NCI-H345 treated with DMSO at 0.1 percent for 48 hours (cell line): ENCODE data around the gene C19orf47.

Source experiments
- DNase-seq: peaks from one replicate; lab custom pipeline; 2025; ENCODE audit not compliant: unreplicated experiment; lab: John Stamatoyannopoulos, UW

The C19orf47 gene

DNA sequence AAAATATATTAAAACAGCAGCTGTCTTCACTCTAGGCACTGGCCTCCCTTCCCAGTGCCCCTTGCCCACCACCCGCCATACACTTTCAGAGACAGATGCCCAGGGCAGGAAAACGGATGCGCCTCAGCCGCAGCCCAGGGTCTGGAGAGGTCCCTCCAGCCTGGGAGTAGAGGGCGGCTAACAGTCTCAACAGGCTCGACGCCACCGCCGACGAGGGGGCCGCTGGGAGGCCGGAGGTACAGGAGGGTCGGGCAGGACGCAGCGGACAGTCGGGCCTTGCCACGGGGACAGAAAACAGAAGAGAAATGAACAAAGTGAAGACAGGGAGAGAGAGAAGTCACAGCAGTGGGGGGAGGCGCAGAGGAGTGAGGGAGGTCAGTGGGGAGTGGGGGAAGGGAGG is 27.1 kb downstream of the C19orf47 start:
- DNase-seq, result no peak

DNA sequence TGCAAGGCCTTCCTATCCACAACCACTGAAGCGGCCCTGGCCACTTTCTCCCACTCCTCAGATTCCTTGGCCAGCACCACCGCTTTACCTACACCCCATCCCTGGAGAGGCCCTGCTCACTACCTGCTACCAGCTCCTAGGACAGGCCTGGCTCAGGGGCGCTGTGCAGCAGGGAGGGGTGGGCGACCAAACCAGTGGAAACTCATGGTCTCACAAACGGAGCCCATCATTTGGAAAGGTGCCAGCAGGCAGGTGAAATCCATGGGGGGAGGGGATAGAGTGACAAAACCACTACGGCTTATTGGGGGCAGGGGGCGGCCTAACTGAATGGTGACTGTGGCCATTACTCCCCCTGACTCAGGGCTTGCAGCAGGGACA is 27.6 kb downstream of the C19orf47 start:
- no peak for DNase-seq

- no peak for DNase-seq
These were observed 30.9 kb downstream of the C19orf47 start for GRCh38 chr19:40317338-40317737.

- no peak for DNase-seq
These were observed 32.3 kb downstream of the C19orf47 start for GRCh38 chr19:40315812-40316470.

DNA sequence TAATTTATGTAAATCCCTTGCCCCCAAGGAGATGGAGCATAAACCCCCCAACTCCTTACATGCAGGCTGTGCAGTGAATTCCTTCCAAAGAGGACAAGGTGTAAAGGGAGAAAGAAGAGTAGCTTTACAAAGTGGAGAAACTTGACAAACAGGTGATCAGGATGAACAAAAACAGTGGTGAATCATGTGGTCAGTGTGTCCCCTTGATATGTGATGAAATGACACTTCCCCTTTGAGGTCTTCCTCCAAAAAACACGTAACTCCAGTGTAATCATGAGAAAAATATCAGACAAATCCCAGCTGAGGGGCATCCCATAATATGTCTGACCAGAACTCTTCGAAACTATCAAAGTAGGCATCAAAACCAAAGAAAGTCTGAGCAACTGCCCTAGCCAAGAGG is 33.5 kb downstream of the C19orf47 start:
- DNase-seq, result no peak

DNA sequence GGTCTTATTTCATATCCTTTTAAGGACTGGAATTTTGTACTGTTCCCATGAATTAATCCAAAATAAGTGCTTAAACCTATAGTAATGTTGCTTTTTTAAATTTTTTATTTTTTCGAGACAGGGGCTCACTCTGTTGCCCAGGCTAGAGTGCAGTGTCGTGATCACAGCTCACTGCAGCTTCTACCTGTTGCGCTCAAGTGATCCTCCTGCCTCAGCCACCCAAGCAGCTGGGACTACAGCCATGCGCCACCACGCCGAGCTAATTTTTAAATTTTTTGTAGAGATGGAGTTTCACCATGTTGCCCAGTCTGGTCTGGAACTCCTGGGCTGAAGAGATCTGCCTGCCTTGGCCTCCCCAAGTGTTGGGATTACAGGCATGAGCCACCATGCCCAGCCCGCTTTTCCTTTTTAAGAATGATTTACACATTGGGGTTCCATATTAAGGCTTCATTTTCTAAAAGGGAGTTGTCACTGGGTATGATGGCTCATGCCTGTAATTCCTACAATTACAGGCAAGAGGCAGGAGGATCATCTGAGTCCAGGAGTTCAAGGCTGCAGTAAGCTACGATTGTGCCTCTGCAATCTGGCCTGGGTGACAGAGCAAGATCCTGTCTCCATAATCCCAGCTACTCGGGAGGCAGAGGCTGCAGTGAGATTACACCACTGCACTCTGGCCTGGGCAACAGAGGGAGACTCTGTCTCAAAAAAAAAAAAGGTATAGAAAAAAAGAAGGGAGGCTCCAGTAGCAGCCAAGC is 34.8 kb downstream of the C19orf47 start:
- no peak for DNase-seq

DNA sequence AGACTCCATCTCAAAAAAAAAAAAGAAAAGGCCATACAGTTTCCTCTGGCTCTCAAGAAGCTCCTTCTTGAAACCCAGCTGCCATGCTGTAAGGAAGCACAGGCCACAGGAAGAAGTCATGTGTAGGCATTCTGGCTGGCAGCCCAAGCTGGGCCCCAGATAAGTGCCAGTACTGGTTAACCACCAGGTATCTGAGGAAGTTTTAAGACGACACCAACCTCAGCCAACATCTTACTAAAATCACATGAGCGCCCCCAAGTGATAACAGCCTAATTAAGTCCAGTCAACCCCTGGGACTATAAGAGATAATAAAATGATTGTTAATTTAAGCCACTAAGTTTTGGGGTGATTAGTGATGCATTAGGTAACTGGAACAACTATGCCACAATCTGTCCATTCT is 35.7 kb downstream of the C19orf47 start:
- no peak for DNase-seq

DNA sequence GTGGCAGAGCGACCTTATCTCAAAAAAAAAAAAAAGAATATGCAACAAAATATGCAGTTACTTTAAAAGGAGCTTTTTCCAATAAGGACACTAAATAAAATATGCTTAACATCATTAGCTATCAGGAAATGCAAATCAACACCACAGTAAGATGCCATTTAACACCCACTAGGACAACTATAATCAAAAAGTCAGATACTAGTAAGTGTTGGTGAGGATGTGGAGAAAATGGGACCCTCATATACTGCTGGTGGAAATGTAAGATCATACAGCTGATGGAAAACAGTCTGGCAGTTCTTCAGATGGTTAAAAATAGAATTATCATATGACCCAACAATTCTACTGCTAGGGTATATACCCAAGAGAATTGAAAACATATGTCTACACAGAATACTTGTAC is 38.5 kb downstream of the C19orf47 start:
- DNase-seq, result no peak

GRCh38 chr19:40305403-40305802 is 42.8 kb downstream of the C19orf47 start:
- DNase-seq, result peak; percentile 78

DNA sequence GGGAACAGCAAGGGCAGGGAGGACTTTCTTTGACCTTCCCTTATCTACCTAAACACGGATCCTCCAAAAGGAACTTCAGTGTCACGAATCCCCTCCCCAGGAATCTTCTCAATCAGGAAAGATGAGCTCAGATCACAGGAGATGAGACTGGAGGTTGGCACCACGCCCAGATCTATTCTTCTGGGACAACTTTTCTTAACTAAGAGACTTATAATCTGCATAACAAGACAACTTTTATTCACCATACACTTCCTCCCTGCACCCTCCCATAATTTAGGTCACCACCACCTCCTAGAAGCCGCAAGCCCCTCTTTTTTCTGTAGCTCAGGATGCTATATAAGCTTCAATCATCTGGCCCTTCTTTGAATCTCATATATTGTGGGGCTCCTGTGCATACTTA is 43.9 kb downstream of the C19orf47 start:
- DNase-seq, result no peak

GRCh38 chr19:40303765-40304164 is 44.4 kb downstream of the C19orf47 start:
- no peak for DNase-seq

GRCh38 chr19:40302224-40303011 is 45.8 kb downstream of the C19orf47 start:
- DNase-seq, result no peak

DNA sequence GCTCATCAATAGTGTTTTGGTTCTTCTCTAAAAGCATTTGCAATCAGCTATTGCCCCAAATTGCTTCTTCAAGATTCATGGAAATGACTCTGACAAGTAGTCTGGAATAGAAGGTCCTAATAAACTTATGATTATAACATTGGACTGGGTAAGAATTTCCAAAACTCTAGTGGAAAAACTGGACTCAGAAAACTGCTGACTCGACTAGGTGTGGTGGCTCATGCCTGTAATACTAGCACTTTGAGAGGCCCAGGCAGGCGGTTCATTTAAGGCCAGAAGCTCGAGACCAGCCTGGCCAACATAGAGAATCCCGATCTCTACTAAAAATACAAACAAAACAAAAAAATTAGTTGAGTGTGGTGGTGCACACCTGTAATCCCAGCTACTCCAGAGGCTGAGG is 47.5 kb downstream of the C19orf47 start:
- no peak for DNase-seq

- no peak for DNase-seq
These were observed 50.2 kb downstream of the C19orf47 start for GRCh38 chr19:40298026-40298425.

GRCh38 chr19:40294560-40294959 is 53.6 kb downstream of the C19orf47 start:
- no peak for DNase-seq

- DNase-seq, result no peak
These were observed 61.2 kb downstream of the C19orf47 start for GRCh38 chr19:40286971-40287421.

GRCh38 chr19:40286235-40286970 is 61.8 kb downstream of the C19orf47 start:
- no peak for DNase-seq

DNA sequence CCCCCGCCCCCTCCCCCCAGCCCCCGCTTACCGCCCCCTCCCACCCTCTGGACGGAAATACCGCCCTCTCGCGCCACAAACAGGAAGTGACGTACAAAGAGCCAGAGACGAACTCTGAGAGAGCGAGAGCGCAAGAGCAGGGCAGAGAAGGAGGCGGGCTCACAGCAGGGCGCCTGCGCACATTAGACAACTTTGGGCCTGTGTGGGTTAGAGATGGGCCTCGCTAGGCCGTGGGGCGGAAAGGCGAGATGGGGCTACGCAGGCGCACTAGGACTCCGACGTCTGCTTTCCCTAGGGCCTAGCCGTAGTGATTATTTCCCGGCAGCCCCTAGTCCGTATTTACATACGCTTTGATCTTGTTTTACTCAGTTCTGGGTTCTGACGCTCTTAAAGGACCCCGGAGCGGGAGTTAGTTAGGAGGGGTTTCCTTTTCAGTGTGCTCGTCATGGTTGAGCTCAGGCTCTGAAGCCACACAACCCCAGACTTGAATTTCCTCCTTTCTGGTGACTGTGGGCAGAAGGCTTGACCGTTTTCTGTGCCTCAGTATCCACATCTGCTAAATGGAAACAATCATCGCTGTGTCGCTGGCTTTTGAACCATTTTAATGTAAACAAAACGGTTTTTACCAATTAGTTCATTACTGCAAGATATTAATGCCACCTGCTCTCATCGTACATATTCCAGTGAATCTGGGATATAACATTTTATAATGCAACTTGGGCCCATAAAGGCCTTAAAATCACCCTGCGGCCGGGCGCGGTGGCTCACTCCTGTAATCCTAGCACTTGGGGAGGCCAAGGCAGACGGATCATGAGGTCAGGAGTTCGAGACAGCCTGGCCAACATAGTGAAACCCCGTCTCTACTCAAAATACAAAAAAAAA is 62.6 kb downstream of the C19orf47 start:
- peak; percentile 100 for DNase-seq

GRCh38 chr19:40284501-40285352 is 63.5 kb downstream of the C19orf47 start, which contains the start of gene AKT2:
Gene AKT2 (minus strand): TSS chr19:40285345. CDS start chr19:40265267, 20,078 bp downstream.
- peak; percentile 89 for DNase-seq
